RPMI8226 (cell line): ENCODE data around the gene MAP4K5.

Experiments
- DNase-seq: peaks from one replicate; pipeline ENCODE4 v3.0.0-alpha.2; 2015

Gene MAP4K5

GRCh38 chr14:50475460-50475859 is 56.9 kb downstream of the MAP4K5 start:
- DNase-seq: no peak

GRCh38 chr14:50471838-50472465 is 60.4 kb downstream of the MAP4K5 start:
- no peak for DNase-seq

- DNase-seq: no peak
Measured at GRCh38 chr14:50469982-50470381, 62.4 kb downstream of the MAP4K5 start.

GRCh38 chr14:50462111-50462510 is 70.3 kb downstream of the MAP4K5 start:
- no peak for DNase-seq

- no peak for DNase-seq
Measured at GRCh38 chr14:50453869-50454268, 78.5 kb downstream of the MAP4K5 start.

GRCh38 chr14:50452979-50453705 is 79.2 kb downstream of the MAP4K5 start:
- DNase-seq: no peak

GRCh38 chr14:50452296-50452695 is 80.1 kb downstream of the MAP4K5 start:
- DNase-seq: no peak

- no peak for DNase-seq
Measured at GRCh38 chr14:50451854-50452253, 80.5 kb downstream of the MAP4K5 start.

GRCh38 chr14:50447461-50447860 is 84.9 kb downstream of the MAP4K5 start:
- DNase-seq: no peak

GRCh38 chr14:50434528-50434927 is 97.8 kb downstream of the MAP4K5 start:
- DNase-seq: no peak

GRCh38 chr14:50432131-50432530 is 100.2 kb downstream of the MAP4K5 start:
- DNase-seq: no peak

GRCh38 chr14:50425816-50426215 is 106.6 kb downstream of the MAP4K5 start:
- no peak for DNase-seq

- DNase-seq: no peak
Measured at GRCh38 chr14:50425105-50425504, 107.3 kb downstream of the MAP4K5 start.

- DNase-seq: no peak
Measured at GRCh38 chr14:50423529-50423928, 108.8 kb downstream of the MAP4K5 start.

GRCh38 chr14:50421499-50421898 is 110.9 kb downstream of the MAP4K5 start:
- no peak for DNase-seq

- DNase-seq: no peak
Measured at GRCh38 chr14:50417853-50418252, 114.5 kb downstream of the MAP4K5 start.

GRCh38 chr14:50410921-50411320 is 121.4 kb downstream of the MAP4K5 start:
- DNase-seq: no peak

- no peak for DNase-seq
Measured at GRCh38 chr14:50410071-50410470, 122.3 kb downstream of the MAP4K5 start.

GRCh38 chr14:50407111-50407812 is 125.1 kb downstream of the MAP4K5 start:
- no peak for DNase-seq

- no peak for DNase-seq
Measured at GRCh38 chr14:50403419-50403818, 128.9 kb downstream of the MAP4K5 start.

GRCh38 chr14:50402965-50403364 is 129.4 kb downstream of the MAP4K5 start:
- DNase-seq: no peak

GRCh38 chr14:50400461-50400860 is 131.9 kb downstream of the MAP4K5 start:
- no peak for DNase-seq

- peak; percentile 31 for DNase-seq
Measured at GRCh38 chr14:50399251-50400032, 132.9 kb downstream of the MAP4K5 start.
